Thyroid gland (tissue), 4 donors: ENCODE data around the gene GBE1.

Source experiments
- CTCF ChIP-seq, 6 experiments: fragments of 200-600 bp in 3 of 6; fragments of 450-650 bp in 3 of 6; sonication (generic) in 3 of 6; IDR thresholded peaks; one replicate each; pipeline ENCODE4 v1.5.1; 2016 to 2019; ENCODE audit warnings: antibody characterized with exemption in 6 of 6, mild to moderate bottlenecking in 2 of 6, inconsistent platforms in 1 of 6, moderate library complexity in 1 of 6
- POLR2A ChIP-seq, 2 donors: fragments of 450-650 bp; IDR thresholded peaks; one replicate each; pipeline ENCODE4 v1.6.1; 2017; ENCODE audit warnings: antibody characterized with exemption in 2 of 2, mild to moderate bottlenecking in 2 of 2, moderate library complexity in 1 of 2

GRCh38 chr3:81592101-81592500 lies 169.3 kb downstream of the GBE1 start:
- TF ChIP-seq CTCF (IDR thresholded peaks at IDR 0.05) (no peak), POLR2A (IDR thresholded peaks at IDR 0.05) (no peak)
